ENCODE results near the gene TBL1Y.

- TF ChIP-seq CTCF (conservative IDR thresholded peaks at IDR 0.05; ENCODE audit: low read depth, low read length) (no peak), EZH2 (IDR thresholded peaks at IDR 0.05; ENCODE audit: borderline replicate concordance, low read depth, low read length, poor library complexity, severe bottlenecking) (no peak)
Measured at GRCh38 chrY:7110086-7110485, 199.6 kb downstream of the TBL1Y start.

Measured in A673 (cell line).